Neural cell (in vitro differentiated cells): ENCODE measurements around the gene YEATS4. TPM values are rescaled to one million over a fixed set of nuclear protein-coding genes. Genes with fewer than 3 reads are reported as not detected.
"Not testable (repeated sequence)": the region's sequence is repeated elsewhere in the genome, so short reads cannot be mapped to it uniquely, and the experiment has no call there.

ENCODE experiments used
- H2AFZ ChIP-seq: fragments of 200-600, 300-800 bp; sonication (generic), shearing (Covaris generic); 2 replicates; pipeline ENCODE4 v1.6.0; 2014; ENCODE audit warnings: low read depth, mild to moderate bottlenecking, antibody characterized with exemption, low read length, moderate library complexity
- H3F3A ChIP-seq: fragments of 200-600 bp; shearing (Covaris generic); 2 replicates; pipeline ENCODE4 v1.6.1; 2016; ENCODE audit warnings: mild to moderate bottlenecking, moderate library complexity, mixed read lengths, antibody characterized with exemption, low read length; ENCODE audit not compliant: insufficient read depth, poor library complexity, severe bottlenecking
- H3K27ac ChIP-seq: fragments of 200-600, 300-800 bp; sonication (generic), shearing (Covaris generic); 2 replicates; pipeline ENCODE4 v1.5.1; 2014; ENCODE audit warnings: mild to moderate bottlenecking, low read length, moderate library complexity
- H3K27me3 ChIP-seq: fragments of 300-800, 200-600 bp; sonication (generic), shearing (Covaris generic); 2 replicates; pipeline ENCODE4 v1.6.0; 2014; ENCODE audit warnings: mild to moderate bottlenecking, low read depth, low read length, moderate library complexity; ENCODE audit not compliant: insufficient read depth
- H3K36me3 ChIP-seq: fragments of 300-800, 200-600 bp; sonication (generic), shearing (Covaris generic); 2 replicates; pipeline ENCODE4 v1.5.1; 2014; ENCODE audit warnings: mild to moderate bottlenecking, antibody characterized with exemption, low read length, moderate library complexity; ENCODE audit not compliant: insufficient read depth
- H3K4me2 ChIP-seq: fragments of 300-800, 200-600 bp; sonication (generic), shearing (Covaris generic); 2 replicates; pipeline ENCODE4 v1.6.0; 2014; ENCODE audit warnings: mild to moderate bottlenecking, low read length
- H3K4me3 ChIP-seq: fragments of 300-800, 200-600 bp; sonication (generic), shearing (Covaris generic); 2 replicates; pipeline ENCODE4 v1.5.1; 2014; ENCODE audit warnings: mild to moderate bottlenecking, low read length, moderate library complexity
- H3K79me2 ChIP-seq: fragments of 200-600 bp; shearing (Covaris generic); replicated peaks from 2 replicates; pipeline ENCODE4 v1.6.0; 2014; ENCODE audit warnings: mild to moderate bottlenecking, low read length, moderate library complexity; ENCODE audit not compliant: insufficient read depth
- H3K9ac ChIP-seq: fragments of 300-800, 200-600 bp; sonication (generic), shearing (Covaris generic); 2 replicates; pipeline ENCODE4 v1.6.1; 2016; ENCODE audit warnings: mild to moderate bottlenecking, low read length, mixed read lengths
- H3K9me2 ChIP-seq: fragments of 200-600 bp; shearing (Covaris generic); 2 replicates; pipeline ENCODE4 v1.6.1; 2016; ENCODE audit warnings: mild to moderate bottlenecking, low read length, mixed read lengths; ENCODE audit not compliant: insufficient read depth
- H3K9me3 ChIP-seq: fragments of 200-600, 300-800 bp; sonication (generic), shearing (Covaris generic); 2 replicates; pipeline ENCODE4 v1.6.1; 2016; ENCODE audit warnings: mild to moderate bottlenecking, mixed run types, low read length, moderate library complexity, mixed read lengths
- H4K20me1 ChIP-seq: fragments of 200-600 bp; shearing (Covaris generic); 2 replicates; pipeline ENCODE4 v1.6.1; 2016; ENCODE audit warnings: mild to moderate bottlenecking, mixed run types; ENCODE audit not compliant: insufficient read depth
- EP300 ChIP-seq: fragments of 450-650 bp; conservative IDR thresholded peaks from 2 replicates; pipeline ENCODE4 v1.6.1; 2014; ENCODE audit warnings: antibody characterized with exemption, mild to moderate bottlenecking, moderate library complexity; ENCODE audit not compliant: poor library complexity, severe bottlenecking
- EZH2 ChIP-seq: fragments of 200-600, 300-800 bp; shearing (Covaris generic), sonication (generic); IDR thresholded peaks from 2 replicates; pipeline ENCODE4 v1.6.1; 2014; ENCODE audit warnings: antibody characterized with exemption, low read length, borderline replicate concordance, mild to moderate bottlenecking; ENCODE audit not compliant: insufficient read depth, poor library complexity, severe bottlenecking
- MXI1 ChIP-seq: fragments of 450-650 bp; conservative IDR thresholded peaks from 2 replicates; pipeline ENCODE4 v1.6.1; 2014; ENCODE audit warnings: antibody characterized with exemption, mild to moderate bottlenecking; ENCODE audit not compliant: poor library complexity, severe bottlenecking
- POLR2AphosphoS5 ChIP-seq: IDR thresholded peaks from 2 replicates; pipeline ENCODE4 v1.6.1; 2012
- RAD21 ChIP-seq: fragments of 450-650 bp; conservative IDR thresholded peaks from 2 replicates; pipeline ENCODE4 v1.6.1; 2014; ENCODE audit warnings: antibody characterized with exemption, mild to moderate bottlenecking, moderate library complexity
- SMC3 ChIP-seq: fragments of 450-650 bp; conservative IDR thresholded peaks from 2 replicates; pipeline ENCODE4 v1.6.1; 2014; ENCODE audit warnings: antibody characterized with exemption, mild to moderate bottlenecking, moderate library complexity; ENCODE audit not compliant: poor library complexity
- TAF1 ChIP-seq: IDR thresholded peaks from 2 replicates; pipeline ENCODE4 v1.6.1; 2012; ENCODE audit warnings: low read depth
- polyA minus RNA-seq: library from RNA; depleted of rRNA, polyadenylated mRNA; stranded (reverse); fragments of >200 nt; gene quantifications from 2 replicates; pipeline ENCODE4 v1.2.3, GENCODE V29; 2014
- polyA plus RNA-seq: library from polyadenylated mRNA; depleted of rRNA; stranded (reverse); fragments of >200 nt; gene quantifications from 2 replicates; pipeline ENCODE4 v1.2.3, GENCODE V29; 2014
- TF ChIP-seq, protein P1 (sequence below): IDR thresholded peaks from 2 replicates; pipeline ENCODE4 v1.6.1; 2012; ENCODE audit warnings: borderline replicate concordance
- TF ChIP-seq, protein P2 (sequence below): fragments of 450-650 bp; IDR thresholded peaks from 2 replicates; pipeline ENCODE4 v1.5.1; 2014; ENCODE audit warnings: antibody characterized with exemption, mild to moderate bottlenecking, moderate library complexity; ENCODE audit not compliant: poor library complexity, severe bottlenecking

YEATS4 gene
- 140 and 227 TPM in 2 replicates for polyA plus RNA-seq
- polyA minus RNA-seq, result 51.9 and 101 TPM in 2 replicates

DNA sequence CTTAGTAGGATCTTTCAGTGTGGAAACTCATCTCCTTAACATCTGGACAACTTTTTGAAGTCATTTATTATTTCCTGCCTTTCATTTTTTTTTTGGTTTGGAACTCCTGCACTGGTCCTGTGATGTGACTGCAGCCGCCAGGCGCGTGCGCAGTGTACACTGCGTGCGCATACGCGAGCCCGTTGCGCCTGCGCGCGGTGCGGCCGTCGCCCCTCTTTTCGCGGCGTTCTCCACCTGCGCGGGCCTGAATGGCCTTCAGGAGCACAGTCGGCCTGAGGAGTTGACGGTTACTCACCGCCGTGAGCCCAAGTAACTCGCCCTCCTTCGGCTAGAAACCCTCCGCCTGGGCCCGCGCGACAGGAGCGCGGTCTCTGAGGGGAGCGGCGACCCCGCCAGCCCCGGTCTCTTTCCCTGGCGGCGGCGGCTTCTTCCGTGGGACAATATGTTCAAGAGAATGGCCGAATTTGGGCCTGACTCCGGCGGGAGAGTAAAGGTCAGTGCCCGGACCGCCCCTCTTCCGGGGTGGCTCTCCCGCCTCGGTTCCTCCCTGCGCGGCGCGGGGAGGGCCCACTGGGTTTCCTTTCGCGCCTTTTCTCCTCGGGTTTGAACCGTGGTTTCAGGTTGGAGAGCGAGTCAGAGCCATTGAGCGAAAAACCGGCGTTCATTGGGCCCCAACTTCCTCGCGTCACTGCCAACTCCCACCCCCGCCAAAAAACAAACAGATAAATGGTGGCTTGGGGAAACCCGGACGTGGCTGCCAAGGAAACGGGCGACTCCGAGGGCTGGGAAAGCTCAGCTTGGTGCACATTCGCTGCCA, at the start of gene YEATS4:
Gene YEATS4 (plus strand): TSS at position 213 of the 817 bp plus-strand sequence. CDS start 230 bp downstream, at position 443.
- H3K9me3 ChIP-seq, result no peaks in the 10 kb centered on the region
- TF ChIP-seq RAD21 (peak; percentile 16), SMC3 (peak; percentile 32), TAF1 (no peak), EP300 (no peak), MXI1 (peak; percentile 95), POLR2AphosphoS5 (peak; percentile 92), EZH2 (no peak)
- TF ChIP-seq, protein P1, sequence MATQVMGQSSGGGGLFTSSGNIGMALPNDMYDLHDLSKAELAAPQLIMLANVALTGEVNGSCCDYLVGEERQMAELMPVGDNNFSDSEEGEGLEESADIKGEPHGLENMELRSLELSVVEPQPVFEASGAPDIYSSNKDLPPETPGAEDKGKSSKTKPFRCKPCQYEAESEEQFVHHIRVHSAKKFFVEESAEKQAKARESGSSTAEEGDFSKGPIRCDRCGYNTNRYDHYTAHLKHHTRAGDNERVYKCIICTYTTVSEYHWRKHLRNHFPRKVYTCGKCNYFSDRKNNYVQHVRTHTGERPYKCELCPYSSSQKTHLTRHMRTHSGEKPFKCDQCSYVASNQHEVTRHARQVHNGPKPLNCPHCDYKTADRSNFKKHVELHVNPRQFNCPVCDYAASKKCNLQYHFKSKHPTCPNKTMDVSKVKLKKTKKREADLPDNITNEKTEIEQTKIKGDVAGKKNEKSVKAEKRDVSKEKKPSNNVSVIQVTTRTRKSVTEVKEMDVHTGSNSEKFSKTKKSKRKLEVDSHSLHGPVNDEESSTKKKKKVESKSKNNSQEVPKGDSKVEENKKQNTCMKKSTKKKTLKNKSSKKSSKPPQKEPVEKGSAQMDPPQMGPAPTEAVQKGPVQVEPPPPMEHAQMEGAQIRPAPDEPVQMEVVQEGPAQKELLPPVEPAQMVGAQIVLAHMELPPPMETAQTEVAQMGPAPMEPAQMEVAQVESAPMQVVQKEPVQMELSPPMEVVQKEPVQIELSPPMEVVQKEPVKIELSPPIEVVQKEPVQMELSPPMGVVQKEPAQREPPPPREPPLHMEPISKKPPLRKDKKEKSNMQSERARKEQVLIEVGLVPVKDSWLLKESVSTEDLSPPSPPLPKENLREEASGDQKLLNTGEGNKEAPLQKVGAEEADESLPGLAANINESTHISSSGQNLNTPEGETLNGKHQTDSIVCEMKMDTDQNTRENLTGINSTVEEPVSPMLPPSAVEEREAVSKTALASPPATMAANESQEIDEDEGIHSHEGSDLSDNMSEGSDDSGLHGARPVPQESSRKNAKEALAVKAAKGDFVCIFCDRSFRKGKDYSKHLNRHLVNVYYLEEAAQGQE, result peak; percentile 68
- TF ChIP-seq, protein P2, sequence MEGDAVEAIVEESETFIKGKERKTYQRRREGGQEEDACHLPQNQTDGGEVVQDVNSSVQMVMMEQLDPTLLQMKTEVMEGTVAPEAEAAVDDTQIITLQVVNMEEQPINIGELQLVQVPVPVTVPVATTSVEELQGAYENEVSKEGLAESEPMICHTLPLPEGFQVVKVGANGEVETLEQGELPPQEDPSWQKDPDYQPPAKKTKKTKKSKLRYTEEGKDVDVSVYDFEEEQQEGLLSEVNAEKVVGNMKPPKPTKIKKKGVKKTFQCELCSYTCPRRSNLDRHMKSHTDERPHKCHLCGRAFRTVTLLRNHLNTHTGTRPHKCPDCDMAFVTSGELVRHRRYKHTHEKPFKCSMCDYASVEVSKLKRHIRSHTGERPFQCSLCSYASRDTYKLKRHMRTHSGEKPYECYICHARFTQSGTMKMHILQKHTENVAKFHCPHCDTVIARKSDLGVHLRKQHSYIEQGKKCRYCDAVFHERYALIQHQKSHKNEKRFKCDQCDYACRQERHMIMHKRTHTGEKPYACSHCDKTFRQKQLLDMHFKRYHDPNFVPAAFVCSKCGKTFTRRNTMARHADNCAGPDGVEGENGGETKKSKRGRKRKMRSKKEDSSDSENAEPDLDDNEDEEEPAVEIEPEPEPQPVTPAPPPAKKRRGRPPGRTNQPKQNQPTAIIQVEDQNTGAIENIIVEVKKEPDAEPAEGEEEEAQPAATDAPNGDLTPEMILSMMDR, result no peak
- peak within 1 kb of the TSS; percentile 32 for H3K4me2 ChIP-seq
- peak within 1 kb of the TSS; percentile 86 for H3K4me3 ChIP-seq
- H3K9ac ChIP-seq, result peak within 1 kb of the TSS; percentile 84
- H2AFZ ChIP-seq, result peak within 1 kb of the TSS; percentile 96
- peak within 1 kb of the TSS; percentile 82 for H3K27ac ChIP-seq
- H3F3A ChIP-seq, result peaks cover 5% of the 10 kb centered on the region
- H3K36me3 ChIP-seq, result no peaks in the 10 kb centered on the region
- no peaks in the 10 kb centered on the region for H3K27me3 ChIP-seq
- H3K9me2 ChIP-seq, result no peaks in the 10 kb centered on the region
- peaks cover 21% of the 10 kb centered on the region for H3K79me2 ChIP-seq
- no peaks in the 10 kb centered on the region for H4K20me1 ChIP-seq

GRCh38 chr12:69313209-69313608, 46.3 kb upstream of the YEATS4 start:
- Histone ChIP-seq H4K20me1 (no peaks in the 10 kb centered on the region), H3K4me2 (no peak overlapping the region), H3K27ac (no peak overlapping the region), H3K4me3 (no peak overlapping the region), H3K36me3 (no peaks in the 10 kb centered on the region), H2AFZ (no peak overlapping the region), H3K27me3 (no peaks in the 10 kb centered on the region), H3F3A (no peaks in the 10 kb centered on the region), H3K9ac (no peak overlapping the region), H3K79me2 (no peaks in the 10 kb centered on the region), H3K9me3 (no peaks in the 10 kb centered on the region), H3K9me2 (no peaks in the 10 kb centered on the region)
- TF ChIP-seq EZH2, result no peak
- no peak for TF ChIP-seq POLR2AphosphoS5

DNA sequence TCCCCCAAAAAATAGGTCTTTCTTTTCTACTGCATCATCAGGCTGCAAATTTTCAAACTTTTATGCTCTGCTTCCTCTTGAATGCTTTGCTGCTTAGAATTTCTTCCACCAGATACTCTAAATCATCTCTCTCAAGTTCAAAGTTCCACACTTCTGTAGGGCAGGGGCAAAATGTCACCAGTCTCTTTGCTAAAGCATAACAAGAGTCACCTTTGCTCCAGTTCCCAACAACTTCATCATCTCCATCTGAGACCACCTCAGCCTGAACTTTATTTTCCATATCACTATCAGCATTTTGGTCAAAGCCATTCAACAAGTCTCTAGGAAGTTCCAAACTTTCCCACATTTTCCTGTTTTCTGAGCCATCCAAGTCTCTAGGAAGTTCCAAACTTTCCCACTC, 42.8 kb upstream of the YEATS4 start:
- H4K20me1 ChIP-seq, H3K36me3 ChIP-seq: not testable (repeated sequence)

DNA sequence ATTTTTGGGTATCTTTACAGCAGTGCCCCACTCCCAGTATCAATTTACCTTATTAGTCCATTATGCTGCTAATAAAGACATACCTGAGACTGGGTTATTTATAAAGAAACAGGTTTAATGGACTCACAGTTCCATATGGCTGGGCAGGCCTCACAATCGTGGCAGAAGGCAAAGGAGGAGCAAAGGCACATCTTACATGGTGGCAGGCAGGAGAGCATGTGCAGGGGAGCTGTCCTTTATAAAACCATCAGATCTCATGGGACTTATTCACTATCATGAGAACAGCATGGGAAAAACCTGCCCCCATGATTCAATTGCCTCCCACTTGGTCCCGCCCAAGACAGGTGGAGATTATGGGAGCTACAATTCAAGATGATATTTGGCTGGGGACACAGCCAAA, 42.3 kb upstream of the YEATS4 start:
- H3K9me3 ChIP-seq, H3K36me3 ChIP-seq, H3K4me3 ChIP-seq, H3K4me2 ChIP-seq, H3K27ac ChIP-seq, H3K79me2 ChIP-seq, H2AFZ ChIP-seq, H3K27me3 ChIP-seq, H3K9ac ChIP-seq, H3F3A ChIP-seq, H4K20me1 ChIP-seq, H3K9me2 ChIP-seq: not testable (repeated sequence)

More for the DNA sequence above, 42.8 kb upstream of the YEATS4 start:
- not testable (repeated sequence) for H3F3A ChIP-seq, H3K9ac ChIP-seq, H3K27me3 ChIP-seq, H3K4me3 ChIP-seq, H2AFZ ChIP-seq, H3K4me2 ChIP-seq, H3K79me2 ChIP-seq, H3K27ac ChIP-seq, H3K9me3 ChIP-seq, H3K9me2 ChIP-seq
